Activated CD4-positive, alpha-beta T cell treated with anti-CD3 and anti-CD28 coated beads, Interleukin-2, amount 50 U/mL, for 48 hours (primary cell): ENCODE results near the gene FRS3.

Experiments
- DNase-seq, 2 experiments: peaks; one replicate each; pipeline ENCODE4 v3.0.0-alpha.2; 2020

FRS3 gene

GRCh38 chr6:41740366-41741162 lies 39.1 kb downstream of the FRS3 start:
- DNase-seq, result no peak

- DNase-seq, result no peak
These were observed 40.7 kb downstream of the FRS3 start for GRCh38 chr6:41739041-41739440.

- DNase-seq, result no peak
These were observed 42.0 kb downstream of the FRS3 start for GRCh38 chr6:41737591-41738130.

- DNase-seq, result no peak
These were observed 42.7 kb downstream of the FRS3 start for GRCh38 chr6:41736800-41737555.

GRCh38 chr6:41736186-41736733 lies 43.4 kb downstream of the FRS3 start:
- no peak for DNase-seq

GRCh38 chr6:41735427-41736185 lies 44.1 kb downstream of the FRS3 start, which contains the start of gene TFEB:
Gene TFEB (minus strand): TSS chr6:41735608. CDS start chr6:41691213, 44,395 bp downstream.
- peak; percentile 94 to 95 for DNase-seq

- peak; percentile 70 to 77 for DNase-seq
These were observed 44.9 kb downstream of the FRS3 start for GRCh38 chr6:41734666-41735426.

GRCh38 chr6:41733707-41734665 lies 45.7 kb downstream of the FRS3 start:
- peak; percentile 57 to 61 for DNase-seq

GRCh38 chr6:41733360-41733706 lies 46.4 kb downstream of the FRS3 start:
- DNase-seq, result no peak

- peak; percentile 40 to 56 for DNase-seq
These were observed 46.9 kb downstream of the FRS3 start for GRCh38 chr6:41732591-41733359.

- no peak for DNase-seq
These were observed 47.6 kb downstream of the FRS3 start for GRCh38 chr6:41732149-41732548.

GRCh38 chr6:41731561-41732086 lies 48.1 kb downstream of the FRS3 start:
- no peak for DNase-seq

- no peak for DNase-seq
These were observed 48.9 kb downstream of the FRS3 start for GRCh38 chr6:41730531-41731436.

GRCh38 chr6:41729624-41730023 lies 50.1 kb downstream of the FRS3 start:
- DNase-seq, result no peak

GRCh38 chr6:41728954-41729353 lies 50.7 kb downstream of the FRS3 start:
- DNase-seq, result no peak

GRCh38 chr6:41728073-41728936 lies 51.4 kb downstream of the FRS3 start:
- DNase-seq, result no peak

GRCh38 chr6:41727705-41728072 lies 52.0 kb downstream of the FRS3 start:
- no peak for DNase-seq

GRCh38 chr6:41726876-41727275 lies 52.8 kb downstream of the FRS3 start:
- no peak for DNase-seq
